Activated CD8-positive, alpha-beta T cell treated with anti-CD3 and anti-CD28 coated beads for 36 hours (primary cell): ENCODE results near the gene CKAP5. TPM values are rescaled to one million over a fixed set of nuclear protein-coding genes. Genes with fewer than 3 reads are reported as not detected.

Source experiments
- ATAC-seq: fragments of 200-7000 bp; cut with Tn5 transposase; one replicate; pipeline ENCODE4 v1.10.0; 2021; ENCODE audit warnings: mild to moderate bottlenecking, moderate library complexity
- CTCF ChIA-PET: fragments of 350-600 bp; sonication (Branson Sonifier 250); formaldehyde crosslinking; loops from one replicate; lab custom pipeline; 2021; ENCODE audit warnings: antibody characterized with exemption; lab: Charles Lee
- POLR2A ChIA-PET: fragments of 350-600 bp; sonication (Branson Sonifier 250); formaldehyde crosslinking; loops from one replicate; lab custom pipeline; 2021; ENCODE audit warnings: antibody characterized with exemption; lab: Charles Lee
- DNase-seq: peaks from one replicate; pipeline ENCODE4 v3.0.0-alpha.2; 2020
- H3K27ac Mint-ChIP-seq: one replicate; pipeline ENCODE4 v1.8.0; 2021; ENCODE audit warnings: mild to moderate bottlenecking, mixed read lengths
- H3K27me3 Mint-ChIP-seq: one replicate; pipeline ENCODE4 v1.8.0; 2021; ENCODE audit warnings: mixed read lengths
- H3K36me3 Mint-ChIP-seq: one replicate; pipeline ENCODE4 v1.8.0; 2021; ENCODE audit warnings: low read depth, mixed read lengths
- H3K4me1 Mint-ChIP-seq: one replicate; pipeline ENCODE4 v1.8.0; 2021; ENCODE audit warnings: low read depth, mixed read lengths
- H3K4me3 Mint-ChIP-seq: one replicate; pipeline ENCODE4 v1.8.0; 2021; ENCODE audit warnings: mild to moderate bottlenecking, moderate library complexity, mixed read lengths
- H3K9me3 Mint-ChIP-seq: one replicate; pipeline ENCODE4 v1.8.0; 2021; ENCODE audit warnings: mixed read lengths
- intact Hi-C: fragments of 100-400 bp; cut with micrococcal nuclease; formaldehyde crosslinking; loops from one replicate; pipeline ENCODE4 v1.10.0; 2022
- total RNA-seq, 2 experiments: library from RNA; stranded (reverse); gene quantifications; one replicate each; pipeline ENCODE4 v1.2.3, GENCODE V29; 2021
- TF ChIP-seq, protein P1 (sequence below): fragments of 200-600 bp; IDR thresholded peaks from one replicate; pipeline ENCODE4 v1.8.0; 2022; ENCODE audit warnings: antibody characterized with exemption, mild to moderate bottlenecking

CKAP5 gene
- total RNA-seq, 2 experiments from 2014 or later = 137 to 145 TPM

DNA sequence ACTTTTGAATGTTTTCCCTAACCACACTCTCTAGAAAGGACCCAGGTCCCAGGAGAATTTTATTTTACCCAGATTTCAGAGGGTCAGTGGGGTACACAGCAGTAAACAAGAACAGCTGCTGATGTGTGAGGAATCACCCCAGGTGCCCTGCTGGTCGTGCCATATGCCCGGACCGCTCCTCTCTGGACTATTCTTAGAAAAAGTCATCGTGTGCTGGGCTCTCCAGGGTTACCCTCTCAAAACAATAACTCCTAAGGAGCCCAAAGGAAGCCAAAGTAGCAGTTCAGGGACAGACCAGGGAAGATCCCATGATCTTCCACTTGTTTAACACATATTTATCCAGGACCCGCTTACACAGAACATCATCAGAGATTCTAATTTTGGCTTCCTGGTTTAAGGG, 42.6 kb upstream of the CKAP5 start:
- Mint-ChIP-seq H3K27me3 (no peaks in the 10 kb centered on the region), H3K27ac (no peak overlapping the region), H3K4me1 (no peaks in the 10 kb centered on the region), H3K36me3 (no peaks in the 10 kb centered on the region), H3K4me3 (no peak overlapping the region), H3K9me3 (no peaks in the 10 kb centered on the region)
- DNase-seq (no peak), ATAC-seq (no peak)
- ChIA-PET CTCF (interaction anchor here (2.5 kb wide), 1 partner anchor 264 kb away, joined by 16 read pairs; no protein-coding TSS in a partner anchor), POLR2A (no interaction called here)
- intact Hi-C loops = loop anchor here (1.0 kb wide), 1 partner anchor 265 kb away; no protein-coding TSS in a partner anchor
- TF ChIP-seq, protein P1, sequence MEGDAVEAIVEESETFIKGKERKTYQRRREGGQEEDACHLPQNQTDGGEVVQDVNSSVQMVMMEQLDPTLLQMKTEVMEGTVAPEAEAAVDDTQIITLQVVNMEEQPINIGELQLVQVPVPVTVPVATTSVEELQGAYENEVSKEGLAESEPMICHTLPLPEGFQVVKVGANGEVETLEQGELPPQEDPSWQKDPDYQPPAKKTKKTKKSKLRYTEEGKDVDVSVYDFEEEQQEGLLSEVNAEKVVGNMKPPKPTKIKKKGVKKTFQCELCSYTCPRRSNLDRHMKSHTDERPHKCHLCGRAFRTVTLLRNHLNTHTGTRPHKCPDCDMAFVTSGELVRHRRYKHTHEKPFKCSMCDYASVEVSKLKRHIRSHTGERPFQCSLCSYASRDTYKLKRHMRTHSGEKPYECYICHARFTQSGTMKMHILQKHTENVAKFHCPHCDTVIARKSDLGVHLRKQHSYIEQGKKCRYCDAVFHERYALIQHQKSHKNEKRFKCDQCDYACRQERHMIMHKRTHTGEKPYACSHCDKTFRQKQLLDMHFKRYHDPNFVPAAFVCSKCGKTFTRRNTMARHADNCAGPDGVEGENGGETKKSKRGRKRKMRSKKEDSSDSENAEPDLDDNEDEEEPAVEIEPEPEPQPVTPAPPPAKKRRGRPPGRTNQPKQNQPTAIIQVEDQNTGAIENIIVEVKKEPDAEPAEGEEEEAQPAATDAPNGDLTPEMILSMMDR = no peak

DNA sequence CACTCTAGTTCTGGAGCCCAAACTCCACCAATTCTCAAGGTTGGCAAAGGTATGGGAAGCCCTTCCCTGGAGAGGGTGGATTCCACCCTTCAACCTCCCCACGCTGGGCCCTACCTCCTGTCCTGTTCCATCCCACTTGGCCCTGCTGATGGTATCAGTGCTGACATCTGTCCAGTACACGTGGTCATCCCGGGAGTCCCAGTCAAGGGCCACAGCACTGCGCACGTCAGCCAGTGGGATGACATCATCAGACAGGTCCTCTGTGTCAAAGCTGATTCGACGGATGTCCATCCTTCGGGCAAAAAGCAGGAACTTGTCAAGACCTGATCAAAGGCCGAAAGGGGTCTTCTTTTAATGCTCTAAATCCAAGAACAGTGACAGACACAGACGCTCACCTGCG, 40.1 kb upstream of the CKAP5 start:
- Mint-ChIP-seq H3K36me3 (no peaks in the 10 kb centered on the region), H3K4me3 (no peak overlapping the region), H3K27ac (no peak overlapping the region), H3K27me3 (peaks cover 3% of the 10 kb centered on the region), H3K9me3 (no peaks in the 10 kb centered on the region), H3K4me1 (no peaks in the 10 kb centered on the region)
- TF ChIP-seq, protein P1 = no peak
- CTCF ChIA-PET = interaction anchor here (1.2 to 3.6 kb wide), 3 partner anchors 267 to 275 kb away, joined by 3 to 14 read pairs (median 4); no protein-coding TSS in a partner anchor
- intact Hi-C loops = no loop called here
- DNase-seq = no peak
- no peak for ATAC-seq
- POLR2A ChIA-PET = no interaction called here

DNA sequence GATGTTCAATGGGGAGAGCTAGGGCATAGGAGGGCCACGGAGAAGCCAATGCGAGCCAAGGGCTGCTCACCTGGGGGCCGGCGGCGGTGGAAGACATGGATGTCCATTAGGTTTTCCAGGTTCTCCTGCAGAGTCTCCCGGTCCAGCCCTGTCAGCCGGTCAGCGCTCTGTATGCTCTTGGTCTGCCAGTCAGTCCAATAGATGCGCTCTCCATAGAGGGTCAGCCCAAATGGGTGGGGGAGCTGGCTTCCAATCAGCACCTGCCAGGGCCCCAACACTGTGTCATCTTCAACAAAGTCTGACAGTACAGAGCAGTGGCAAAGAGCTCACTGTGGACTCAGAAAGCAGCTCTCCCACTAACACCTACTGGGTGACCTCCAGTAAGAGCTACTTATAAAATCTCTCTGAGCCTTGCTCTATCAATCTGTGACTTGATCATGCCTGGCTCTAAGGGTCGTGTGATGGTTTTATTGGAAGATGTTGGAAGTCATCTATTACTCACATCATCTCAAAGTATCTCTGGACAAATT, 33.0 kb upstream of the CKAP5 start:
- TF ChIP-seq, protein P1 = no peak
- POLR2A ChIA-PET = interaction anchor here (0.7 kb wide), 1 partner anchor 138 kb away, joined by 3 read pairs; no protein-coding TSS in a partner anchor
- intact Hi-C loops = no loop called here
- DNase-seq (no peak), ATAC-seq (no peak)
- H3K9me3 Mint-ChIP-seq = no peaks in the 10 kb centered on the region
- H3K27me3 Mint-ChIP-seq = peaks cover 3% of the 10 kb centered on the region
- no peak overlapping the region for H3K4me3 Mint-ChIP-seq
- H3K4me1 Mint-ChIP-seq = no peaks in the 10 kb centered on the region
- H3K36me3 Mint-ChIP-seq = no peaks in the 10 kb centered on the region
- CTCF ChIA-PET = interaction anchor here (1.0 to 1.5 kb wide), 2 partner anchors 273 to 274 kb away, joined by 3 read pairs; no protein-coding TSS in a partner anchor
- H3K27ac Mint-ChIP-seq = no peak overlapping the region

DNA sequence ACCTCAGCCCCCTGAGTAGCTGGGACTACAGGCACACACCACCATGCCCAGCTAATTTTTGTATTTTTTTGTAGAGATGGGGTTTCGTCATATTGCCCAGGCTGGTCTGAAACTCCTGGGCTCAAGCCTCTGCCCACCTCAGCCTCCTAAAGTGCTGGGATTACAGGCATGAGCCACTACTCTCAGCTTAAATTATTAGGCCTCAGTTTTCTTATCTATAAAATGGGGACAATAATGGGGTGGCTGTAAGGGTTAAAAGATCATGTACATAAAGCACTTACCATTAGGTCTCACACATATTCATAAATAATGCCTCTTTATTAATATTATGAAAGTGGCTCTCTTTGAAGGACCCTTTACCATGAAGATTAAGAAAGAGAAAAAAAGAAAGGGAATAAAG, 31.5 kb upstream of the CKAP5 start:
- no peak for ATAC-seq

DNA sequence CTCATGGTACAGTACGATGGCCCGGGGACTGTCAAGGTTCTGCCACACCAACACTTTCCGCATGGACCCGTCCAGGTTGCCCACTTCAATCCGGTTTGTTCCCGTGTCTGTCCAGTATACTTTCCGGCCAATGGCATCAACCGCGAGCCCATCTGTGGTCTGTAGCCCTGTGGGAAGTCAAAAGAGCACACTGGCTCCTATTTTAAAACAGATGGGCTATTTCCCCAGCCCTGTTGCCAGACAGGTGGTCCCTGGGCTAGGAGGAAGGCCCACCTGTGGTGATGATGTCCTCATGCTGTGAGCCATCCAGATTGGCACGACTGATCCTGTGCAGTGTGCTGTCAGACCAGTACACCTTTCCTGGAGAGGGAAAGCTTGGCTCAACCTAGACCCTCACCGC, 30.4 kb upstream of the CKAP5 start:
- ChIA-PET POLR2A (no interaction called here), CTCF (interaction anchor here (1.4 kb wide), 1 partner anchor 278 kb away, joined by 5 read pairs; no protein-coding TSS in a partner anchor)
- peaks cover 2% of the 10 kb centered on the region for H3K27me3 Mint-ChIP-seq
- TF ChIP-seq, protein P1 = no peak
- no peaks in the 10 kb centered on the region for H3K9me3 Mint-ChIP-seq
- intact Hi-C loops = no loop called here
- ATAC-seq (no peak), DNase-seq (no peak)
- H3K4me3 Mint-ChIP-seq = no peak overlapping the region
- H3K36me3 Mint-ChIP-seq = no peaks in the 10 kb centered on the region
- H3K27ac Mint-ChIP-seq = no peak overlapping the region
- H3K4me1 Mint-ChIP-seq = no peaks in the 10 kb centered on the region

More for the DNA sequence above, 31.5 kb upstream of the CKAP5 start:
- Mint-ChIP-seq H3K27me3 (peaks cover under 1% of the 10 kb centered on the region), H3K27ac (no peak overlapping the region), H3K4me3 (no peak overlapping the region), H3K9me3 (no peaks in the 10 kb centered on the region), H3K4me1 (no peaks in the 10 kb centered on the region), H3K36me3 (no peaks in the 10 kb centered on the region)
- ChIA-PET POLR2A (interaction anchor here (0.8 kb wide), 1 partner anchor 172 kb away, joined by 3 read pairs; no protein-coding TSS in a partner anchor), CTCF (no interaction called here)
- TF ChIP-seq, protein P1 = no peak
- intact Hi-C loops = no loop called here
- no peak for DNase-seq
